ENCODE data around the gene TCERG1L. TPM values are rescaled to one million over a fixed set of nuclear protein-coding genes. Genes with fewer than 3 reads are reported as not detected.

Gene TCERG1L
- total and polyA plus RNA-seq, 9 of the 15 experiments (the other 6 are each of a cell fraction or from before 2014, with no cell fraction given) = not detected

DNA sequence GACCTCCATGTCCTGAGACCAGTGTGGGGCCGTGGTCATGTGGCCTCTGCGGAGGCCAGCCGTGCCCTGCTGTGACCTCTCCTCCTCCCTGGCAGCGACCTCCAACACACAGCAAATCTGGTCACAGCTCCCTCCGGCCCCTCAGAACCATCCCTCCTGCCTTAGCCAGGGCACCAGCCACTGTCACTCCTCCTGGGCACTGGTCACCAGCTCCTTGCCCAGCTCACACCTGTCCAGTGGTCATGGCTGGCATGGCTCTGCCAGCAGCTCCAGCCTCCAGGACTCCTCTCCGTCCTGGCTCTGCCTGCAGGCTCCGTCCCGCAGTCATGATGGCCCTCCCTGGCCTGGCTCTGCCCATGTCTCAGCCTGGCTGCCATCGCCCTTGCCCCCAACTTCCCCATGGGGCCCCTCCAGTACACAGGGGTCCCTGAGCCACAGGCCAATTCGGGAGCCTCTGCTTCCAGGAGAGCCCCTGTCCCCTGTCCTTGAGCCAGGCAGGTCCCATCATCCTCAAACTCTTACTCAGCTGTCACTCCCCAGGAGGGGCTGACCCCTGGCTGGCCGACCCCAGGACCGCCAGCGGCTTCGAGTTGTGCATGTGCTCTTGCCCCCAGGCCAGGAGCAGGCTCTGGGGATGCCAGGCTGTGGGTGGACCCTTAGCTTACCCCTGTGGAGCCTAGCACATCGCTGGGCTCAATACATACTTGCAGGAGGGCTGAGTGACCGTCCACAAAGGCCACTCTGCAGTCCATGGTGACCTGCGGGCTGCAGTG lies 92.5 kb downstream of the TCERG1L start (continued):
- TF ChIP-seq, protein P1, sequence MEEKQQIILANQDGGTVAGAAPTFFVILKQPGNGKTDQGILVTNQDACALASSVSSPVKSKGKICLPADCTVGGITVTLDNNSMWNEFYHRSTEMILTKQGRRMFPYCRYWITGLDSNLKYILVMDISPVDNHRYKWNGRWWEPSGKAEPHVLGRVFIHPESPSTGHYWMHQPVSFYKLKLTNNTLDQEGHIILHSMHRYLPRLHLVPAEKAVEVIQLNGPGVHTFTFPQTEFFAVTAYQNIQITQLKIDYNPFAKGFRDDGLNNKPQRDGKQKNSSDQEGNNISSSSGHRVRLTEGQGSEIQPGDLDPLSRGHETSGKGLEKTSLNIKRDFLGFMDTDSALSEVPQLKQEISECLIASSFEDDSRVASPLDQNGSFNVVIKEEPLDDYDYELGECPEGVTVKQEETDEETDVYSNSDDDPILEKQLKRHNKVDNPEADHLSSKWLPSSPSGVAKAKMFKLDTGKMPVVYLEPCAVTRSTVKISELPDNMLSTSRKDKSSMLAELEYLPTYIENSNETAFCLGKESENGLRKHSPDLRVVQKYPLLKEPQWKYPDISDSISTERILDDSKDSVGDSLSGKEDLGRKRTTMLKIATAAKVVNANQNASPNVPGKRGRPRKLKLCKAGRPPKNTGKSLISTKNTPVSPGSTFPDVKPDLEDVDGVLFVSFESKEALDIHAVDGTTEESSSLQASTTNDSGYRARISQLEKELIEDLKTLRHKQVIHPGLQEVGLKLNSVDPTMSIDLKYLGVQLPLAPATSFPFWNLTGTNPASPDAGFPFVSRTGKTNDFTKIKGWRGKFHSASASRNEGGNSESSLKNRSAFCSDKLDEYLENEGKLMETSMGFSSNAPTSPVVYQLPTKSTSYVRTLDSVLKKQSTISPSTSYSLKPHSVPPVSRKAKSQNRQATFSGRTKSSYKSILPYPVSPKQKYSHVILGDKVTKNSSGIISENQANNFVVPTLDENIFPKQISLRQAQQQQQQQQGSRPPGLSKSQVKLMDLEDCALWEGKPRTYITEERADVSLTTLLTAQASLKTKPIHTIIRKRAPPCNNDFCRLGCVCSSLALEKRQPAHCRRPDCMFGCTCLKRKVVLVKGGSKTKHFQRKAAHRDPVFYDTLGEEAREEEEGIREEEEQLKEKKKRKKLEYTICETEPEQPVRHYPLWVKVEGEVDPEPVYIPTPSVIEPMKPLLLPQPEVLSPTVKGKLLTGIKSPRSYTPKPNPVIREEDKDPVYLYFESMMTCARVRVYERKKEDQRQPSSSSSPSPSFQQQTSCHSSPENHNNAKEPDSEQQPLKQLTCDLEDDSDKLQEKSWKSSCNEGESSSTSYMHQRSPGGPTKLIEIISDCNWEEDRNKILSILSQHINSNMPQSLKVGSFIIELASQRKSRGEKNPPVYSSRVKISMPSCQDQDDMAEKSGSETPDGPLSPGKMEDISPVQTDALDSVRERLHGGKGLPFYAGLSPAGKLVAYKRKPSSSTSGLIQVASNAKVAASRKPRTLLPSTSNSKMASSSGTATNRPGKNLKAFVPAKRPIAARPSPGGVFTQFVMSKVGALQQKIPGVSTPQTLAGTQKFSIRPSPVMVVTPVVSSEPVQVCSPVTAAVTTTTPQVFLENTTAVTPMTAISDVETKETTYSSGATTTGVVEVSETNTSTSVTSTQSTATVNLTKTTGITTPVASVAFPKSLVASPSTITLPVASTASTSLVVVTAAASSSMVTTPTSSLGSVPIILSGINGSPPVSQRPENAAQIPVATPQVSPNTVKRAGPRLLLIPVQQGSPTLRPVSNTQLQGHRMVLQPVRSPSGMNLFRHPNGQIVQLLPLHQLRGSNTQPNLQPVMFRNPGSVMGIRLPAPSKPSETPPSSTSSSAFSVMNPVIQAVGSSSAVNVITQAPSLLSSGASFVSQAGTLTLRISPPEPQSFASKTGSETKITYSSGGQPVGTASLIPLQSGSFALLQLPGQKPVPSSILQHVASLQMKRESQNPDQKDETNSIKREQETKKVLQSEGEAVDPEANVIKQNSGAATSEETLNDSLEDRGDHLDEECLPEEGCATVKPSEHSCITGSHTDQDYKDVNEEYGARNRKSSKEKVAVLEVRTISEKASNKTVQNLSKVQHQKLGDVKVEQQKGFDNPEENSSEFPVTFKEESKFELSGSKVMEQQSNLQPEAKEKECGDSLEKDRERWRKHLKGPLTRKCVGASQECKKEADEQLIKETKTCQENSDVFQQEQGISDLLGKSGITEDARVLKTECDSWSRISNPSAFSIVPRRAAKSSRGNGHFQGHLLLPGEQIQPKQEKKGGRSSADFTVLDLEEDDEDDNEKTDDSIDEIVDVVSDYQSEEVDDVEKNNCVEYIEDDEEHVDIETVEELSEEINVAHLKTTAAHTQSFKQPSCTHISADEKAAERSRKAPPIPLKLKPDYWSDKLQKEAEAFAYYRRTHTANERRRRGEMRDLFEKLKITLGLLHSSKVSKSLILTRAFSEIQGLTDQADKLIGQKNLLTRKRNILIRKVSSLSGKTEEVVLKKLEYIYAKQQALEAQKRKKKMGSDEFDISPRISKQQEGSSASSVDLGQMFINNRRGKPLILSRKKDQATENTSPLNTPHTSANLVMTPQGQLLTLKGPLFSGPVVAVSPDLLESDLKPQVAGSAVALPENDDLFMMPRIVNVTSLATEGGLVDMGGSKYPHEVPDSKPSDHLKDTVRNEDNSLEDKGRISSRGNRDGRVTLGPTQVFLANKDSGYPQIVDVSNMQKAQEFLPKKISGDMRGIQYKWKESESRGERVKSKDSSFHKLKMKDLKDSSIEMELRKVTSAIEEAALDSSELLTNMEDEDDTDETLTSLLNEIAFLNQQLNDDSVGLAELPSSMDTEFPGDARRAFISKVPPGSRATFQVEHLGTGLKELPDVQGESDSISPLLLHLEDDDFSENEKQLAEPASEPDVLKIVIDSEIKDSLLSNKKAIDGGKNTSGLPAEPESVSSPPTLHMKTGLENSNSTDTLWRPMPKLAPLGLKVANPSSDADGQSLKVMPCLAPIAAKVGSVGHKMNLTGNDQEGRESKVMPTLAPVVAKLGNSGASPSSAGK (IDR thresholded peaks at IDR 0.05) = no peak
- TF ChIP-seq JUN (IDR thresholded peaks at IDR 0.05; ENCODE audit: borderline replicate concordance, low read depth, low read length) (no peak), JUN (CRISPR knock-in tag; IDR thresholded peaks at IDR 0.05; ENCODE audit: borderline replicate concordance) (no peak), TBP (optimal IDR thresholded peaks at IDR 0.05; ENCODE audit: low read depth, low read length) (no peak)
- TF ChIP-seq, protein P2, sequence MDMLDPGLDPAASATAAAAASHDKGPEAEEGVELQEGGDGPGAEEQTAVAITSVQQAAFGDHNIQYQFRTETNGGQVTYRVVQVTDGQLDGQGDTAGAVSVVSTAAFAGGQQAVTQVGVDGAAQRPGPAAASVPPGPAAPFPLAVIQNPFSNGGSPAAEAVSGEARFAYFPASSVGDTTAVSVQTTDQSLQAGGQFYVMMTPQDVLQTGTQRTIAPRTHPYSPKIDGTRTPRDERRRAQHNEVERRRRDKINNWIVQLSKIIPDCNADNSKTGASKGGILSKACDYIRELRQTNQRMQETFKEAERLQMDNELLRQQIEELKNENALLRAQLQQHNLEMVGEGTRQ (CRISPR knock-in tag; IDR thresholded peaks at IDR 0.05) = no peak
